ENCODE data around the gene GUCA1A. TPM values are rescaled to one million over a fixed set of nuclear protein-coding genes. Genes with fewer than 3 reads are reported as not detected.

The GUCA1A gene
- total RNA-seq, 1 donor from 2014 or later = not detected

Other genes starting within 250 kb of the GUCA1A start
- 37.9 and 39.7 TPM in 2 replicates for gene CCND3, start 231.6 kb upstream of the GUCA1A start, total RNA-seq
- gene TAF8, start 122.8 kb upstream of the GUCA1A start, total RNA-seq = 12.2 and 16.9 TPM in 2 replicates
- gene C6orf132, start 30.7 kb upstream of the GUCA1A start, total RNA-seq = under 0.01 TPM in 2 replicates
- 0.20 and 0.22 TPM in 2 replicates for gene GUCA1B, start 21.6 kb downstream of the GUCA1A start, total RNA-seq
- gene MRPS10, start 44.5 kb downstream of the GUCA1A start, total RNA-seq = 31.0 and 37.9 TPM in 2 replicates